Eye (tissue), 1 donor: ENCODE measurements around the gene KRTAP20-1.

Experiments
- DNase-seq: peaks from one replicate; pipeline ENCODE4 v3.0.0-alpha.2; 2015

KRTAP20-1 gene

GRCh38 chr21:30616125-30616524 is at the start of gene KRTAP20-1:
Gene KRTAP20-1 (plus strand): TSS chr21:30616425. CDS start chr21:30616455, 30 bp downstream.
- no peak for DNase-seq

- no peak for DNase-seq
Measured at GRCh38 chr21:30567617-30568016, 48.6 kb upstream of the KRTAP20-1 start.

GRCh38 chr21:30577766-30578165 is 38.5 kb upstream of the KRTAP20-1 start:
- no peak for DNase-seq

- DNase-seq, result no peak
Measured at GRCh38 chr21:30579346-30579745, 36.9 kb upstream of the KRTAP20-1 start.

- DNase-seq, result no peak
Measured at GRCh38 chr21:30580132-30580531, 36.1 kb upstream of the KRTAP20-1 start.

- DNase-seq, result peak; percentile 31
Measured at GRCh38 chr21:30582870-30583269, 33.4 kb upstream of the KRTAP20-1 start.

- no peak for DNase-seq
Measured at GRCh38 chr21:30590297-30590696, 25.9 kb upstream of the KRTAP20-1 start, which contains the start of gene KRTAP22-2. Gene KRTAP22-2 (minus strand): TSS chr21:30590397.

- DNase-seq, result no peak
Measured at GRCh38 chr21:30592140-30592539, 24.1 kb upstream of the KRTAP20-1 start, which contains the start of gene KRTAP6-3. Gene KRTAP6-3 (plus strand): TSS chr21:30592440. CDS start chr21:30592446, 6 bp downstream.

- DNase-seq, result no peak
Measured at GRCh38 chr21:30598802-30599201, 17.4 kb upstream of the KRTAP20-1 start, which contains the start of gene KRTAP6-2. Gene KRTAP6-2 (minus strand): TSS chr21:30598902. CDS start chr21:30598874, 28 bp downstream.

GRCh38 chr21:30600787-30601186 is 15.4 kb upstream of the KRTAP20-1 start, which contains the start of gene KRTAP22-1:
Gene KRTAP22-1 (plus strand): TSS chr21:30601087.
- no peak for DNase-seq

GRCh38 chr21:30605968-30606367 is 10.3 kb upstream of the KRTAP20-1 start:
- no peak for DNase-seq

GRCh38 chr21:30612132-30612531 is 4.1 kb upstream of the KRTAP20-1 start:
- DNase-seq, result no peak

- DNase-seq, result no peak
Measured at GRCh38 chr21:30613836-30614235, 2.4 kb upstream of the KRTAP20-1 start, which contains the start of gene KRTAP6-1. Gene KRTAP6-1 (minus strand): TSS chr21:30613930. CDS start chr21:30613904, 26 bp downstream.

GRCh38 chr21:30615199-30615598 is 1.0 kb upstream of the KRTAP20-1 start:
- no peak for DNase-seq

- no peak for DNase-seq
Measured at GRCh38 chr21:30620080-30620479, 3.9 kb downstream of the KRTAP20-1 start.

- DNase-seq, result no peak
Measured at GRCh38 chr21:30620522-30620921, 4.3 kb downstream of the KRTAP20-1 start, which contains the start of gene KRTAP20-4. Gene KRTAP20-4 (plus strand): TSS chr21:30620627.

GRCh38 chr21:30623362-30623761 is 7.1 kb downstream of the KRTAP20-1 start:
- DNase-seq, result no peak

- DNase-seq, result no peak
Measured at GRCh38 chr21:30625449-30626165, 9.4 kb downstream of the KRTAP20-1 start.

- no peak for DNase-seq
Measured at GRCh38 chr21:30628109-30628508, 11.9 kb downstream of the KRTAP20-1 start.

GRCh38 chr21:30629200-30629599 is 13.0 kb downstream of the KRTAP20-1 start:
- no peak for DNase-seq

GRCh38 chr21:30634906-30635305 is 18.7 kb downstream of the KRTAP20-1 start, which contains the start of gene KRTAP20-2:
Gene KRTAP20-2 (plus strand): TSS chr21:30635206. CDS start chr21:30635264, 58 bp downstream.
- no peak for DNase-seq

GRCh38 chr21:30638686-30639085 is 22.5 kb downstream of the KRTAP20-1 start:
- DNase-seq, result no peak

- DNase-seq, result no peak
Measured at GRCh38 chr21:30642564-30642963, 26.3 kb downstream of the KRTAP20-1 start, which contains the start of gene KRTAP20-3. Gene KRTAP20-3 (plus strand): TSS chr21:30642864.

GRCh38 chr21:30646904-30647414 is 30.7 kb downstream of the KRTAP20-1 start:
- no peak for DNase-seq
